ENCODE measurements around the gene ARHGEF28. TPM values are rescaled to one million over a fixed set of nuclear protein-coding genes. Genes with fewer than 3 reads are reported as not detected.

The ARHGEF28 gene
- total and polyA plus RNA-seq, 2 donors (not counting 1 experiment from before 2014, with no cell fraction given): not detected

GRCh38 chr5:73729329-73729728, 103.3 kb downstream of the ARHGEF28 start:
- Mint-ChIP-seq H3K27ac (no peak overlapping the region), H3K27me3 (peaks cover 8% of the 10 kb centered on the region), H3K9me3 (ENCODE audit: insufficient read depth) (no peaks in the 10 kb centered on the region), H3K4me3 (no peak overlapping the region), H3K4me1 (no peaks in the 10 kb centered on the region)
- DNase-seq: no peak
- Histone ChIP-seq H3K79me2 (ENCODE audit: control insufficient read depth, insufficient read depth, low read length) (no peaks in the 10 kb centered on the region), H3K27ac (ENCODE audit: low read length in 2 of 2) (no peak overlapping the region), H3K4me2 (replicated peaks; ENCODE audit: low read depth, low read length, poor library complexity, severe bottlenecking) (no peak overlapping the region), H2AFZ (ENCODE audit: insufficient read depth, low read depth, low read length, poor library complexity, severe bottlenecking) (no peak overlapping the region), H3K9me3 (ENCODE audit: control extremely low read depth in 1 of 3, control insufficient read depth in 2 of 3, insufficient read depth in 1 of 3, low read length in 2 of 3) (no peaks in the 10 kb centered on the region), H3K9ac (ENCODE audit: low read length) (no peak overlapping the region), H4K20me1 (ENCODE audit: control insufficient read depth, insufficient read depth, low read length, poor library complexity, severe bottlenecking) (no peaks in the 10 kb centered on the region), H3K36me3 (replicated peaks in 1 of 2; ENCODE audit: control extremely low read depth in 1 of 2, control insufficient read depth in 1 of 2, extremely low read depth in 1 of 2, insufficient read depth in 2 of 2, low read length in 1 of 2) (no peaks in the 10 kb centered on the region), H3K4me3 (ENCODE audit: control extremely low read depth in 1 of 5, extremely low read depth in 1 of 5, insufficient read depth in 1 of 5, low read depth in 2 of 5, low read length in 4 of 5) (no peak overlapping the region), H3K4me1 (ENCODE audit: control insufficient read depth in 2 of 2, insufficient read depth in 2 of 2, low read length in 2 of 2) (no peaks in the 10 kb centered on the region), H3K27me3 (replicated peaks in 1 of 4; ENCODE audit: control extremely low read depth in 1 of 4, control insufficient read depth in 3 of 4, insufficient read depth in 4 of 4, low read length in 3 of 4) (no peaks in the 10 kb centered on the region)
- POLR2A ChIA-PET: no interaction called here
- TF ChIP-seq CTCF (IDR thresholded peaks at IDR 0.05) (no peak), EZH2 (IDR thresholded peaks at IDR 0.05; ENCODE audit: borderline replicate concordance, insufficient read depth, low read depth, low read length, poor library complexity, severe bottlenecking) (no peak)
- intact Hi-C loops (cut with micrococcal nuclease): no loop called here
- CTCF ChIA-PET: interaction anchor here (0.8 kb wide), 1 partner anchor 64 kb away, joined by 3 read pairs; no protein-coding TSS in a partner anchor
- no peak for ATAC-seq (ENCODE audit: low read depth)
- WGBS (ENCODE audit: insufficient coverage): no CpG with 5 or more reads among the region's 3 CpGs

GRCh38 chr5:73732045-73732444, 106.0 kb downstream of the ARHGEF28 start:
- Histone ChIP-seq H3K9me3 (ENCODE audit: control extremely low read depth in 1 of 3, control insufficient read depth in 2 of 3, insufficient read depth in 1 of 3, low read length in 2 of 3) (no peaks in the 10 kb centered on the region), H2AFZ (ENCODE audit: insufficient read depth, low read depth, low read length, poor library complexity, severe bottlenecking) (no peak overlapping the region), H3K36me3 (replicated peaks in 1 of 2; ENCODE audit: control extremely low read depth in 1 of 2, control insufficient read depth in 1 of 2, extremely low read depth in 1 of 2, insufficient read depth in 2 of 2, low read length in 1 of 2) (no peaks in the 10 kb centered on the region), H4K20me1 (ENCODE audit: control insufficient read depth, insufficient read depth, low read length, poor library complexity, severe bottlenecking) (no peaks in the 10 kb centered on the region), H3K27ac (ENCODE audit: low read length in 2 of 2) (no peak overlapping the region), H3K79me2 (ENCODE audit: control insufficient read depth, insufficient read depth, low read length) (no peaks in the 10 kb centered on the region), H3K9ac (ENCODE audit: low read length) (no peak overlapping the region), H3K4me1 (ENCODE audit: control insufficient read depth in 2 of 2, insufficient read depth in 2 of 2, low read length in 2 of 2) (no peaks in the 10 kb centered on the region), H3K4me3 (ENCODE audit: control extremely low read depth in 1 of 5, extremely low read depth in 1 of 5, insufficient read depth in 1 of 5, low read depth in 2 of 5, low read length in 4 of 5) (no peak overlapping the region), H3K27me3 (replicated peaks in 1 of 4; ENCODE audit: control extremely low read depth in 1 of 4, control insufficient read depth in 3 of 4, insufficient read depth in 4 of 4, low read length in 3 of 4) (no peaks in the 10 kb centered on the region), H3K4me2 (replicated peaks; ENCODE audit: low read depth, low read length, poor library complexity, severe bottlenecking) (no peak overlapping the region)
- POLR2A ChIA-PET: no interaction called here
- Mint-ChIP-seq H3K4me3 (no peak overlapping the region), H3K27me3 (peaks cover 8% of the 10 kb centered on the region), H3K27ac (no peak overlapping the region), H3K9me3 (ENCODE audit: insufficient read depth) (no peaks in the 10 kb centered on the region), H3K4me1 (no peaks in the 10 kb centered on the region)
- CTCF ChIA-PET: no interaction called here
- intact Hi-C loops (cut with micrococcal nuclease): no loop called here
- TF ChIP-seq CTCF (IDR thresholded peaks at IDR 0.05): no peak
- no peak for TF ChIP-seq EZH2 (IDR thresholded peaks at IDR 0.05; ENCODE audit: borderline replicate concordance, insufficient read depth, low read depth, low read length, poor library complexity, severe bottlenecking)
- no CpG with 5 or more reads among the region's 2 CpGs for WGBS (ENCODE audit: insufficient coverage)
- DNase-seq: no peak
- ATAC-seq (ENCODE audit: low read depth): no peak

Data from B cell (primary cell).